GM18867 (cell line): Measurements from ENCODE around the gene RECQL5.

Source experiments
- ATAC-seq: cut with Tn5 transposase; IDR thresholded peaks from one replicate; pipeline ENCODE4 v1.9.1; 2021; ENCODE audit warnings: mild to moderate bottlenecking, moderate library complexity; ENCODE audit not compliant: unreplicated experiment

The RECQL5 gene

GRCh38 chr17:75688209-75688825 lies 21.4 kb upstream of the RECQL5 start:
- no peak for ATAC-seq

- ATAC-seq, result no peak
Measured at GRCh38 chr17:75685499-75685898, 18.5 kb upstream of the RECQL5 start.

- ATAC-seq, result no peak
Measured at GRCh38 chr17:75684924-75685323, 18.0 kb upstream of the RECQL5 start.

GRCh38 chr17:75684249-75684648 lies 17.3 kb upstream of the RECQL5 start:
- no peak for ATAC-seq

- no peak for ATAC-seq
Measured at GRCh38 chr17:75683583-75683982, 16.6 kb upstream of the RECQL5 start.

DNA sequence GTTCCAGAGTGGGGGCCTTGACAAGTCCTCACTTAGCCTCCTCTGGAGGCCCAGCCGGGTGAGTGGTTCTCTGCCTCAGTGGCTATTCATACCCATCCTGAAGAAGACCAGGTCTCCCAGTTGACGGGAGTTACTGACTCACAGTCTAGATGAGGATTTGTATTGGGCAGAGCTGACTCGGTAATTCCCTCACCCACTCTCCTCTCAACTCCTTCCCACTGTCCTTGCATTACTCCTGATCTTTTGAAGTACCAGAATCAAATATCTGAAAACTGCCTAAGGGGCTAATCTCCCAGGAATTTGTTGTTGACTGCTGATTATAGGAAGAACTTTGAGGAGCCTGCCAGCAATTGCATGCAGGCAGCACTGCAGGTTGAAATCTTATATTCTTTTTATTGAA lies 14.3 kb upstream of the RECQL5 start:
- no peak for ATAC-seq

- ATAC-seq, result no peak
Measured at GRCh38 chr17:75680431-75680830, 13.5 kb upstream of the RECQL5 start.

DNA sequence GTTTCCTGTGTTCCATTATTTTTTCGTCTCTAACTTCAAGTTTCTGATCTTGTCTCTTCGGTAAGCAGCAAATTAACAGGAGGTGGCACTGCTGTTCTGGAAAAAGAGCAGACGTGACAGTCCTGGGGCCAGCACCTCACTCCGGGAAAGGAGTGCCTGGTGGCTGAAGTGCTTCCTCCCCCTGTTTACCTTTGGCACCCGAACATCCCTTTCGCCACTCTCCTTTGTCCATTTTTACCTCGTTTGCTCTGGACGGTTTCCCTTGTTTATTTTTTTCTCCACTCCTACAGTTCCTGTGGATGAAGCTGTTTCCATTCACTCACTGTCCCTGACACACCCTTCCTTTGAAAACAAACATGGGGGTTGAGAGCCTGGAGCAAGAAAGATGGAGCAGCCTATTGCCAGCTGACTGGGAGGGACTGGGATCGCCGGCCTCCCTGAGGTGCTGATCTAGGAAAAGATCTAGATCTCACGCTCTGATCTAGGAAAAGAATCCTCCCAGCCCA lies 12.8 kb upstream of the RECQL5 start:
- no peak for ATAC-seq

DNA sequence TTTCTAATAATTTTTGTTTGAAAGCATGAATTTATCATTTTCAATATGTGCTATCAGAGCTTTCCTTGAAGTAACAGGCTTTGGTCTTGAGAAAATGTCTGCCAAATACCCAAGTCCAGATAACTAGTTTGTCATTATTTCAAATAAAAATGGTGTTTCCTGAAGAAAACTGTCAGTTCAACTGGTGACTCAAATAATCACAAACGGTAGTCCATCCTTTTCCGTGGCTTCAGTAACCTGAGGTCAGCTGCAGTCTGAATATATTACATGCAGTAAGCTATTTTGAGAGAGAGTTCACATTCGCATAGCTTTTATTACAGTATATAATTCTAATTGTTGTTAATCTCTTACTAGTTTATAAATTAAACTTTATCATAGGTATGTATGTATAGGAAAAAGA lies 9.5 kb upstream of the RECQL5 start:
- no peak for ATAC-seq

DNA sequence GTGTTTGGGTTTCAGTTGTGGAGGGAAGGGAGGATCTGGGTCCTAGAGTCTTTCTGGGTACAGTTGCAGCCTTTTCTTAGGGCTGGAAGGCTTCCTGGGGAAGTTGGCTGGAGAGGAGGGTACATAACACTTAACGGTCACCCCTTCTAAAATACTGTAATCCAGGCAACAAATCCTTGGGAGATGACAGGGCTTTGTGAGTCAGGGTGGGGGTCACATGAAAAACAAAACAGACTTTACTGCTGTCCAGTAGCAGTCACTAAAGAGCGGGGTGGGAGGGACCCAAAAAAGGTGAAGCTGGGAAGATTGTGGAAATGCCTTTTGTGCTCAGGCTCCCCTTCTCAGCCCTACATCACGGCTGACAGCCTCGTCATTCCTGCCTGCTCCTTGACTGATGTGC lies 6.5 kb upstream of the RECQL5 start:
- no peak for ATAC-seq

DNA sequence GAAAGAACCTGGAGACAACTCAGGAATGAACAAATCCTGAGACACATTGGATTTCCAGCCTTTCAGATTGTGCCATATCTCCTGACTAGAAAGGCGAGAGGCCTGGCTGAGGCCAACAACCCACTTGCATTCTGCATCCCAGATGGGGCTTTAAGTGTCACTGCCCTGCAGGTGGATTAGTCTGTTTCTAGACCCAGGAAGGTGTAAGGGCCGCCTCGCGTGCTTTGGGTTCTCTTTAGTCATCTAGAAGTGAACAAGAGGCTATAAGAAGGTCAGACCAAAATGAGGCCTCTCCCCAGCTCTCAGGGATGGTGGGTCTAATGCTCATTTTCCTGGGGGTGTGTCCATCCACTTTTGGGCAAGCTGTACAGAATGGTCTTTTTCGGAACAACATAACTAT lies 5.1 kb upstream of the RECQL5 start:
- no peak for ATAC-seq

GRCh38 chr17:75670868-75671267 lies 3.9 kb upstream of the RECQL5 start:
- ATAC-seq, result no peak

- ATAC-seq, result no peak
Measured at GRCh38 chr17:75668489-75668888, 1.5 kb upstream of the RECQL5 start.

- ATAC-seq, result no peak
Measured at GRCh38 chr17:75667825-75668224, 871 bp upstream of the RECQL5 start.

GRCh38 chr17:75665981-75666380 lies 973 bp downstream of the RECQL5 start:
- no peak for ATAC-seq

DNA sequence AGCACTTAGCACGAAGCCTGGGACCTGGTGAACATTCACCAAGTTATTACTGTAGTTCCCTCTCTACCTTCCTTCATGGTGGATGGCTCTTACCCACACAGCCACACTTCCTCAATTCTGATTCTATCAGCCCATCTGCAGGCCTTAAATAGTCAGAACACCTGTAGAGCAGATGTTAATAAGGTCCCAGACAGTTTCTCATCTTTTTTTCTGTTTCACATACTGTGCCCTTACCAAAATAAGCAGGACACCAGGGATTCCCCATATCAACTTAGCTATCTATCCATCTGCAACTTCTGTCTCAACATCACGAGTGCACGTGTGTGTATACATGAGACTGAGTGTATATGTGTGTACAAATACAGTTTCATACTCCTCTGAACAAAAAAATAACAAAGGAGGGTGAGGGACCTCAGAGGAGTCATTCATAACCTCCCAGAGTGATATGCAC lies 2.8 kb downstream of the RECQL5 start:
- ATAC-seq, result peak; percentile 51

DNA sequence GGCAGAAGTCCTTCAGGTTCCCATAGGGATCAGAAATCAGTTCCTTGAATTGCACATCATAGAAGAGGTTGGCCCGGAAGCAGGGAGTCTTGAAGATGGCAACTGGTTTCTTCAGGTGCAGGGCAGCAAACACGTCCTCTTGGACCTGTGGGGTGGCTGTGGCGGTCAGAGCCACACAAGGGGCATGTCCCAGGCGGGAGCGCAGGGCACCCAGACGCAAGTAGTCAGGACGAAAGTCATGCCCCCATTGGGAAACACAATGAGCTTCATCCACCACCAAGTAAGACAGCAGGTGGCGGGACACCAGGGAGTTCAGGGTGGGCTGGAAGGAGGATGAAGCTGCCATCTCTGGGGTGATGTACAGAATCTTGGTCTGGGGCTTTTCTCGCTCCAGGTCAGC lies 4.4 kb downstream of the RECQL5 start:
- ATAC-seq, result no peak

GRCh38 chr17:75661531-75661930 lies 5.4 kb downstream of the RECQL5 start:
- ATAC-seq, result no peak

- no peak for ATAC-seq
Measured at GRCh38 chr17:75658237-75658636, 8.7 kb downstream of the RECQL5 start.

- no peak for ATAC-seq
Measured at GRCh38 chr17:75654176-75654575, 12.8 kb downstream of the RECQL5 start.

DNA sequence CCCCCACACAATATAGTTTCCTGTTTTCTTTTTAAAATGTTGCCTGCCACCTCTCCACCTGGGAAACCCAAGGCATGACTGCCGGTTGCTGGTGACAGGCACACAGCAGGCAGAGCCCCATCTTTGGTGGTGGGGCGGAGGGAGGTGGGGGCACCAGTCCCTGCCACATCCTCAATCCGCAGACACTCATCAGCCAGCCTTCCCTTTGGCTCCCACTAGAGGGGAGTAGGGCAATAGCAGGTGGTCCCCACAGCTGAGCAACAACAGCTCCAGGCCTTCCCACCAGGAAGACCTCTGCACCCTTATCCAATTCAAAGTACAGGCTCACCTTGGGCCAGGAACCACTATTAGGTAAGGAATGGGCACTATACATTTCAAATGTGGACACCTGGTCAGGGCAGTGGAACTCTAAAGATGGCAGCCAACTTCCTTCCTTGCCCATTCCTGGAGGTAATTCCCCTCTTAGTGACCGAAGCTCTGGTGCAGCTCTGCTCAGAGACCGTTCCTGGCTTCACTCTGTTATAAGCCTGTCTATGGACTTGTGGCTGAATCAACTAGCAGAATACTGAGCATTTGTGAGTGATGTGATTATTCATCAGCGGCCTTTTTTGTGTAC lies 13.9 kb downstream of the RECQL5 start:
- ATAC-seq, result no peak

- no peak for ATAC-seq
Measured at GRCh38 chr17:75652341-75652740, 14.6 kb downstream of the RECQL5 start.

- ATAC-seq, result no peak
Measured at GRCh38 chr17:75650874-75651273, 16.1 kb downstream of the RECQL5 start.
